Activated CD4-positive, CD25-positive, alpha-beta regulatory T cell treated with anti-CD3 and anti-CD28 coated beads, Interleukin-2, amount 50 U/mL, for 24 hours (primary cell): ENCODE data around the gene RASD1.

Experiments
- ATAC-seq, 2 donors: fragments of 150-1000 bp; cut with Tn5 transposase; one replicate each; pipeline ENCODE4 v1.10.0; 2021; ENCODE audit warnings: mild to moderate bottlenecking in 1 of 2, moderate library complexity in 1 of 2

The RASD1 gene

GRCh38 chr17:17509601-17510425, 13.6 kb upstream of the RASD1 start:
- ATAC-seq = no peak

- ATAC-seq = no peak
These were observed 12.7 kb upstream of the RASD1 start for GRCh38 chr17:17508646-17509591.

DNA sequence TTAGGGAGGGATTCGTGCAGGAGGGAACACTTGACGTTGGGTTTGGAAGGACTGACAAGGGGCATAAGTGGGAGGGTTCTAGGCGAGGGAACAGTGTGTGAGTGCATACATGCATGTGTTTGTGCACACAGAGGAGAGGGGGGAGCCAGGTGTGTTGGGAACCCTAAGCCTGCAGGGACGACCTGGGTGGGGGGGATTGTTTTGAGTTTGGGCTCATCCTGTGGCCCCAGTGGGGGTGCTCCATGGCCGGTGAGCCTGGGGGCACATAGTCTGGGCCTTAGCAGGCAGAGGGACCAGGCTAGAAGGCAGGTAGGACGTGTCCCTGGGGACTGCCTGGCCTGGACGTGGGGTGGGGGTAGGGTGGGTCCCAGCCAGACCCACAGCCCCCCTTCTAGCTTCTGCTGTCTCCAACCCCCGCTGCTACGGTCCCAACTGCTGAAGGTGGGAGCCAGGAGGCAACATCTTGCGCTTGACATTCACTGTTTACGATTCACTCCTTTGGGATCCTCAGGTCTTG, 11.9 kb upstream of the RASD1 start:
- ATAC-seq = no peak

DNA sequence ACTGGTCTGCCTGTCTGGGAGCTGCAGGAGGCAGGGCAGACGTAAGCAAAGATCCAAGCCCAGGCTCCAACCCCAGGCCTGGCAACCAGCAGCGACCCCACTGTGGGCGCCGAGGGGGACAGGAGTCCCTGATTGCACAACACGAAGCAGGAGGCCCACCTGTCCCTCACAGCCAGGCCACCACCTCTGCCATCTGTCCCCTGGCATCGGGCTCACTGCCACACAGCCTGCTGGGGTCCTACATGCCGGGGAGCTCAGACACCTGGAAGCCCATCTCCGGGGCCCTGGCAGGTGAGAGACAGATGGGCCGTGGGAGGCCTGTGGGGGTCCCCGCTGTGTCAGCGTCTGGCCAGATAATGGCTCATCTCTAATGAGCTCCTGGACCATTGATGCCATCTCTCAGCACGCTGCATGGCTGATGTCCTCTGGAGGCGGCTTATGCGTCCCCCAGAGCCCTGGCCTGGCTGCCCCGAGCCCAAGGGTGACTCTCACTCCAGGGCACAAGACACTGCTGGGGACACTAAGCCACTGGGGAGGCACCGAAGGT, 11.3 kb upstream of the RASD1 start:
- ATAC-seq = no peak

DNA sequence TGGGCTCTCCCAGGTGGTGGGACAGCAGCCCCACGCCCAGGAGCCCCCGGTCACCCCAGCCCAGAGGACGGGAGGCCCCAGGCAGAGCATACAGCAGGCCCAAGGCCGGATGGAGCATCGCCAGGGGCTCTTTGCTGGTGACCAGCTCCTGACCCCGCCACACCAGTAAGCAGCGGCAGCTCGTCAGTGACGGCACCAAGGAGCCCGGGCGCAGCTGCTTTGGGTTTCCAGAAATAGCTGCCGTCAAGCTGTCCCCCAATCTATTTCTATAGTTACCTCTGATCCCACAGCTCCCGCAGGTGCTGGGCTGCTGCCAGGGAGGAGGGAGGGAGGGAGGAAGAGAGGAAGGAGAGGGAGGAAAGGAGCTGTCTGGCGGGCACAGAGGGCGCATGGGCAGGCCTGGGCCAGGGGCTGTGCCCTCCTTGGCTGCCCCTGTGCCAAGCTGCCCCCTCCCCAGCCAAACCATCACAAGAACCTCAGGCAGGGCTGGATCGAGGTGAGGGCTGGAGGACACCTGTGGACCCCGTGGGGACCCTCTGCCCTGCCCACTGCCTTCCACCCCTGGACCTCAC, 10.8 kb upstream of the RASD1 start:
- ATAC-seq = no peak

DNA sequence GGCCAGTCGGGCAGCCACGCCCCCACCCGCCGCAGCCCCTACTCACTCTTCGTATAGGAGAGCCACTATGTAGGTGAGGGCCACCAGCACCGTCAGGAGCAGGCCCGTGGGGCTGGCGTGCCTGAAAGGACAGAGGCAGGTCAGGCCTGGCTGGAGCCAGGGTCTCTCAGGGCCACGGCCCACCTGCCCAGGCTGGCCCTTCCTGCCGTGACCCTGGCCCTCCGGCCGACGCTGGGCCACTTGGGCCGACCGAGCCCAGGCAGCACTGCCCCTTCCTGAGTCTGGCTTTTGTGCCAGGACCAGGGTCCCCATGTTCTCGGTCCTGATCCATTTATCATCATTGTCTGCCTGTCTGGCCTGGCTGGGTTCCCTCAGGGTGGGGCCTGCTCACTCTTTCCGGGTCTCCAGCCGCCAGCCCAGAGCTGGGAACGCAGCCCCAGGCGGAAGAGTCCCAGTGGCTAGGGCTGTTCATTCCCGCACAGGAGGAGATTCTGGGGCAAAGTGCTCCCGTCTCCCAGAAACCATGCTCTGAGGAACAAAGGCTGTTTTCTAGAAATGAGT, 10.1 kb upstream of the RASD1 start:
- no peak for ATAC-seq

DNA sequence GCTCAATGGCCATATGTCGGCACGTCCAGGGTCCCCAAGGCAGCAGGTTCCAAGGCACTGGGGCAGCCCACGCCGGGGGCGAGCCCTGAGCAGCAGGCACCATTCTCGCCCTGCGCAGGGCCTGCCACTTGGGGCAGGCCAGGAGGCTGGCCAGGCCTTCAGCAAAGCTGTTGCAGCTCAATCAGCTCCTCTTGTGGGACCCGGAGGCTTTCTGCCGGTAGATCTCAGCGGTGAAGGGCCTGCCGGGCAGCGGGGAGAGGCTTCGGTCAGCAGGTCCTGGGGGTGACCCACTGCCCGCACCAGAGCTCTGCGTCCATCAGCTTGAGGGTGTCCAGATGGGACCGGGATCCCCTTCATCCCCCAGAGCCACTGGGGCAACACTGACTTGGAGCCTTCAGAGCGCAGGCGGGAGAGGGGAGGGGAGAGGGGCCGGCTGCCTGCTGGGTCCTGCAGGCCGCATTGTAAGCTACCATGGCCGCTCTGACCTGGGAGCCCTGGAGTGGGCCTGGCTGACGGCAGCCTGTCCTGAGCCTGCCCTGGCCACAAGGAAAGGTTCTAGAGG, 9.5 kb upstream of the RASD1 start:
- ATAC-seq = no peak

DNA sequence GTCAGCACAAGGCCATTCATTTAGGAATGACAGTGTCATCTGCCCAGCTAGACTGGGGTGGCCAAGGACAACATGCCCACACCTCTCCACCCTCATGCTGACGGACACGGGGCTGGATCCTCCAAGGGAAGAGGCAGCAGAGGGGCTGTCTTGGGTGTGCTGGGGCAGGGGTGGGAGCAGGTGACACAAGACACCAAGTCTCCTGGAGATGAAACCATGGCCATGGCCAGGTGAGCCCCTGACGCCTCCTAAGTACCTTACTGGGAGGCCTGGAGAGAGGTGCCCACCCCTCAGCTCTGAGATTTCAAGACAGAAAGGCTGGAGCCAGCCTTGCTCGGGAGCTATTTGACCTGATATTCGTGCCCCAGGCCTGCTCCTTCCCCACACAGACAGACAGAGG, 9.0 kb upstream of the RASD1 start:
- no peak for ATAC-seq

DNA sequence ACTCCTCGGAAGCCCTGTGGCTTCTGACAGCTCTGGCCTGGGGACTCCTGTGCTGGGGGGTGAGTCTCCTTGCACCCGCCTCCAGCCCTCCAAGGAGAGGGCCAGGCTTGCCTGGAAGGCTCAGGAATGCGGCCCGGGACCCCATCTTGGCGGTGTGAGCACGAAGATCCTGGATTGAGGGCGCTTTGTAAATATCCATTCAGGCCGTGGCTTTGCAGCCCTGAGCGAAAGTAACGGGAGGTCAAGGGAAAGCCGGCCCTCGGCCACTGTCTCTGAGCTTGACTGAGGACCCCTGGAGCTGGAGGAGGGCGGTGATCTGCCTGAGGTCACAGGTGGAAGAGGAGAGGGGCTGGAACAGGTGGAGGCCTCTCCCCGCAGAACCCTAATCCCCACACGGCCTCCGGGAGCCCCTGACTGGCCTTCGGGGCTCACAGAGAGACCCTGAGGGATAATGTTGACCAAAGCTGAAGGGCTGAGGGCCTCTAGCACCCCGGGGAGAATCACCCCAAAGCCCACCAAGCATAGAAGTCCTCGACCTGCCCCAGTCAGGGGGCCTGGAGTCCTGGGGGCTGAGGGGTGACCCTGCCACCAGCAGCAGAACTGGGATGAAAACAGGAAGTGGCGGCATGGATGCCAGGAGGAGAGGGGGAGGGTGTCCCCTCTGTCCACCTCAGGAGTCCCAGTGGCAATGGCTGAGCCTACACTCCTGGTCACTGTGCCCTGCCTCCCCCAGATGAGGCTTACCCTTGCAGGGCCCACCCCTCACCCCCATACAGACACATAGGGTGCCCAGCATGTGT, 8.3 kb upstream of the RASD1 start:
- no peak for ATAC-seq

- ATAC-seq = no peak
These were observed 7.5 kb upstream of the RASD1 start for GRCh38 chr17:17503566-17504130.

GRCh38 chr17:17502741-17503565, 6.8 kb upstream of the RASD1 start:
- ATAC-seq = no peak

DNA sequence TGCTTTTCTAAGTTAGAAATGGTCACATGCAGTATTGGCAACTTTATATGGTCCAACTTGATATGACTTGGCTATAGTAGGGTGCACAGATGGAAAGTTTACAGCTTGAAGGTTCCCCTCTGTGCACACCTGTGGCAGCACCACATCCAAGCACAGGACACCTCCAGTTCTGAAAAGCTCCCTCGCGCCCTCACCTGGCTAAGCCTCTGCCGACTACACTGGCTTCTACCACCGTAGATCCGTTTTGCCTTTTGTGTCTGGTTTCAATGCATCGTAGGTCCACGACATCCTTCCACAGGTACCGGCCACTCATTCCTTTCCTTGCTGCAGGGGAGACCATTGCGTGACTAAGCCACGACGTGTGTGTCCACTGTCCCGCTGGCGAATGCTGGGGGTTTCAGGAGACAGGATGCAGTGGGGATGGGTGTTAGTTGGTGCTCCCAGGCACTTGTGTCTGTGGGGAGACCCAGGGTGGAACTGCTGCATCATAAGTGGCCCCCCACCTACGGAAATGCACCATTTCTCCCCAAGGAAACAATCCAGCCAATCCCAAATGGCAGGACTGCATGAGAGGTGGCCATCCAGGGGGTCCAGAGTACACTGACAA, 4.9 kb upstream of the RASD1 start:
- no peak for ATAC-seq

- no peak for ATAC-seq
These were observed 3.4 kb upstream of the RASD1 start for GRCh38 chr17:17499402-17500145.

GRCh38 chr17:17498606-17499301, 2.6 kb upstream of the RASD1 start:
- no peak for ATAC-seq

GRCh38 chr17:17497845-17498520, 1.8 kb upstream of the RASD1 start:
- no peak for ATAC-seq

DNA sequence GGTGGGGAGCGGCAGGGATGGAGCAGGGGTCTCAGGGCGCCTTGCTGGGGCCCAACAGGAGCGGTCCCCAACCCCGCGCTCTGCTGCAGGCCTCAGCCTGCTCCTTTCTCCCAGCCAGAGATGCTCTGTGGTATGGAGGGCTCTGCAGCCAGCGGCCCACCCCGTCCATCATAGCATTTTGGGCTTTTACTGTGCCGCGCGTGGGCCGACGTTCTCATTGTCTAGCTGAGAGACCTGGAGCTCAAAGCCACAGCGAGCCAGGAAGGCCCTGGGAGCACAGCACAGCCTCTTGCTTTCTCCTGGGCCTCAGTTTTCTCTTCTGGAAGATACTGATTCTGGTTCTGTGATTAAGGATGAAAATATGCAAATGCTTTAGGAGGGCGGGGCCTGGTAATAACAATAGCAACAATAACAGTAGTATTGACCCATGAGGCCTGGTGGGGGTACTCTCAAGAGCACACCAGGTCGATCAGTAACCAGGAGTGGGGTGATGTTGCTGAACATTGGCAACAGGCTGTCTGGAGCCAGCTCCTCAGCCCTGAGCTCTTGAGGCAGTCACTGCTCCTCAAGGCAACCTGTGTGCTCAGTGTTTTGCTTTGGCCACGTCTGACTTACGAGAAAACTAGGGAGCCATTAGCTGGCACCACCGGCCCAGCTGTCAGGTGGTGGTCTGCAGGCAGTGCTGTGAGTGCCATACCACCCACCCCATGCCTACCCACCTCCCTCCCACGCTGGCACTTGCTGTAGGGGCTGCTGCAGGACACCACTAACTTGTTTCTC, 1.1 kb upstream of the RASD1 start:
- no peak for ATAC-seq
